Neural progenitor cell (in vitro differentiated cells): Measurements from ENCODE around the gene PTK6.

Source experiments
- CTCF ChIP-seq: fragments of 200-600 bp; sonication (generic); IDR thresholded peaks from 2 replicates; pipeline ENCODE4 v1.5.1; 2017; ENCODE audit warnings: antibody characterized with exemption, mild to moderate bottlenecking
- EZH2 ChIP-seq: fragments of 200-600 bp; sonication (generic); IDR thresholded peaks from 2 replicates; pipeline ENCODE4 v1.6.1; 2017; ENCODE audit warnings: antibody characterized with exemption, mild to moderate bottlenecking, moderate library complexity
- EZH2phosphoT487 ChIP-seq: fragments of 200-600 bp; sonication (generic); IDR thresholded peaks from 2 replicates; pipeline ENCODE4 v1.6.1; 2017; ENCODE audit warnings: antibody characterized with exemption

- TF ChIP-seq EZH2 (no peak), EZH2phosphoT487 (no peak), CTCF (no peak)
Observed at GRCh38 chr20:63579017-63579694, 42.0 kb upstream of the PTK6 start.
